Medulla oblongata (tissue), 1 donor: ENCODE results near the gene PRM3.

Experiments
- DNase-seq: peaks from one replicate; pipeline ENCODE4 v3.0.0-alpha.2; 2015; ENCODE audit errors: extremely low spot score

PRM3 gene

DNA sequence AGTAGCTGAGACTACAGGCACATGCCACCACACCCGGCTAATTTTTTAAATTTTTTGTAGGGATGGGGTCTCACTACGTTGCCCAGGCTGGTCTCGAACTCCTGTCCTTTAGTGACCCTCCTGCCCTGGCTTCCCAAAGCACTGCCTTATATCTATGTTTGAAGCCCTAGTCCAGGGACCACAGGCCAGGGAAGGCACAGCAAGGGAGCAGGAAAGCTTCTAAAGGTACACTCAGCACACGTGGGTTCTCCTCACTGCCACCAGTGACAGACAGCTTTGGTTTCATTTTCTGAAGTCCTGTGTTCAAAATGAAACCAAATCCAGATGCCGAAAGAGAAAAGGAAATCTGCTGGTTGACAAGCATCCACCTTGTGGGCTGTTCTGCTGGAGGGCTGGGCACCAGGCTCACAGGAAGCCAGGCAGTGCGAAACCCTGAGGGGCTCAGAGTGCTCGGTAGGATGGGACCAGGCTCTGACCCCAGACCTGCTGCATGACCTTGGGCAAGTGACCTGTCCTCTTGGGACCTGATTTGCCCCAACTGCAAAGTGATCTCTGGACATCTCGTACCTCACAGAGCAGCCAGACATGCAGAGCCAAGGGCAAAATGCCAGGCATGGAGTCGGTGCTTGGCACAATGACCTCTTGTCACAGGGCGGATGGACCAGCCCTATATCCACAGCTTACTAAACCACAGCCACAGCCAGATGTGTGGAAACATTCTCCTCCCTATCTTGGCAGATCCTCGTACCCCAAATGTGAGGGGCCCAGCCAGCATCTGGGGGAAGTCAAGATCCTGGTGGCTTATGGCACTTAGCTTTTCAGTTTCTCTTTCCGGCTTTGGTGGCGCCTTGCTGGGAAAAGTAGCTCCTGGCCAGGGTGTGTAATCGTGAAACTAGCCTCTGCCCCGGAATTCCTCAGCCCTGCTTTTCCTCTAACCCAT is 14.6 kb downstream of the PRM3 start:
- DNase-seq = peak; percentile 87

DNA sequence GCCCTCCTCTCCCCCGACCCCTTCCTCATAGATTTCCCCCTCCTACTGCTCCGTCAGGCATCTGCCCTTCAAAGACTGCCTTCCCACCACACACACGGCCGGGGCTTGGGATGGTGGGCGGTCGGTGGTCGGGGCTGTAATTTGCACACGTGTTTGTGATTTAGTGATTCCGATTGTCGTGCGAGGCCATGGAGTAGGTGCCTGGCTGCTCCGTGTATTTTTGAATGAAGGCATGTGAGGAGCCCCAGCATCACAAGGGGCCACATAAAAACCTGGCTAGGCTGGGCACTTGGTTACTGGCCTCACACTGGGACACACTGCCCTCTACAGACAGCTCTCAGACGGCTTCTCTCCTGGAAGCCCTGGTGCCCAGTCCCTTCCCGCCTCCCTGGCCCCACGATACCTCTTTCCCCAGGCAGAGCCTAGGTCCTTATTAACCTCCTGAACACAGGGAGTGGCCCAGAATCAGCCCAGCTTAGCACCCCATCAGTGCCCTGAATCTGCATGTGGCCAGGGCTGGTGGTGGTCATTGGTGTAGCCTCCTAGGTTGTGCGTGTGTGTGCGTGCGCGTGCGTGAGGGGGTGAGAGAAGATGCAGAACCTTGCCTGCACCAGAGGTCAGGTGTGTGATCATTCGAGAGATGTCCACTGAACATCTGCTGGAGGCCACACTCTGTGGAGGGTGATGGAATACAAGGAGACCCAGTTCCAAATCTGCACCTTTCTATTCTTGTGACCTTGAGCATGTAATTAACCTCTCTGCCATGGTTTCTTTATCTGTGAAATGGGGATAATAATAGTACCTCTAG is 16.1 kb downstream of the PRM3 start:
- peak; percentile 93 for DNase-seq

GRCh38 chr16:11256661-11257130 is 16.7 kb downstream of the PRM3 start:
- DNase-seq = peak; percentile 47

GRCh38 chr16:11255737-11256660 is 17.4 kb downstream of the PRM3 start, which contains the start of gene SOCS1:
SOCS1 (minus strand) TSS chr16:11256204; CDS start chr16:11255478, 726 bp downstream.
- peak; percentile 89 for DNase-seq

- DNase-seq = no peak
Measured at GRCh38 chr16:11254913-11255736, 18.3 kb downstream of the PRM3 start.

- no peak for DNase-seq
Measured at GRCh38 chr16:11253995-11254912, 19.2 kb downstream of the PRM3 start.

DNA sequence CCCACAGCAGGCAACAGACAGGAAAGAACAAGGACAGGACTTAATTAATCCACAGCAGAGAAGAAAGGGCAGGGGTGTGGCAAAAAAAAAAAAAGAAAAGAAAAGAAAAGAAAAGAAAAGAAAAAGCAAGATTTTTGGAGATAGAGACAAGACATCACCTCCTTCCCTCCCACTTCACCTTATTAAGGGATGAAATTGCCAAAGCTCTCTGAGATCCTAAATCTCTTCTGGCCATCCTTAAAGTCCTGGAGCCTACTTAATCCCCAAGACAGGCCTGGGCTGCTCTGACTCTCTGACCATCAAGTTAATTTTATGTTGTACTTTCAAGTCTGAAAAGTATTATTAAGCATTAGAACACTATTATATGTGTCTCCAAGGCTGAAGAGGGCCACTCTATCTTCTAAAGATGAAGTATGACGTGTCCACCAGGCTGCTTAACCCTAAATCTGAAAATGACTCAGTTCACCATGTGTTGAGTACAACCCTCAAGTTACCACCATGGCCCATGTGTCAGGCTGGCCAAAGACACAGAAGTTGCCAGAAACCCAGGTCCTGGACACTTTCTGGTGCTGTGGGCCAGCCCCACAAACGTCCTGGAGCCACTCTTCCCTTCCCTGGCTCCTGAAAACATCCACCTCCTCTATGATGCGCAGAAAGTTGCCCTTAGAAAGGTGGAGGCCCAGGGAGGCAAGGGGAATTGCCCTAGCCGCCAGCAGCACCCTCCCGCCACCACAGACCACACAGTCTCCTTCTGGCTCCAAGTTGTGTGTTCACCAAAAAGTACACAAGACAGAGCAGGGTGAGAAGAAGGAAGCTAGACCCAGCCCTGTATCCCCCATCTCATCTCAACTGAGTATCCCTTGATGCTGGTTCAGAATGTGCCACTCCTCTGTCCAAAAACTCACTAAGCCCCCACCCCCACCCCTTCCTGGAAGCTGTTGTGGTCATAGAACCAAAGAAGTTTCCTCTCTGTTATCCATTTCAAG is 20.1 kb downstream of the PRM3 start:
- no peak for DNase-seq

GRCh38 chr16:11252482-11252931 is 20.9 kb downstream of the PRM3 start:
- no peak for DNase-seq

- no peak for DNase-seq
Measured at GRCh38 chr16:11251525-11252481, 21.6 kb downstream of the PRM3 start.

DNA sequence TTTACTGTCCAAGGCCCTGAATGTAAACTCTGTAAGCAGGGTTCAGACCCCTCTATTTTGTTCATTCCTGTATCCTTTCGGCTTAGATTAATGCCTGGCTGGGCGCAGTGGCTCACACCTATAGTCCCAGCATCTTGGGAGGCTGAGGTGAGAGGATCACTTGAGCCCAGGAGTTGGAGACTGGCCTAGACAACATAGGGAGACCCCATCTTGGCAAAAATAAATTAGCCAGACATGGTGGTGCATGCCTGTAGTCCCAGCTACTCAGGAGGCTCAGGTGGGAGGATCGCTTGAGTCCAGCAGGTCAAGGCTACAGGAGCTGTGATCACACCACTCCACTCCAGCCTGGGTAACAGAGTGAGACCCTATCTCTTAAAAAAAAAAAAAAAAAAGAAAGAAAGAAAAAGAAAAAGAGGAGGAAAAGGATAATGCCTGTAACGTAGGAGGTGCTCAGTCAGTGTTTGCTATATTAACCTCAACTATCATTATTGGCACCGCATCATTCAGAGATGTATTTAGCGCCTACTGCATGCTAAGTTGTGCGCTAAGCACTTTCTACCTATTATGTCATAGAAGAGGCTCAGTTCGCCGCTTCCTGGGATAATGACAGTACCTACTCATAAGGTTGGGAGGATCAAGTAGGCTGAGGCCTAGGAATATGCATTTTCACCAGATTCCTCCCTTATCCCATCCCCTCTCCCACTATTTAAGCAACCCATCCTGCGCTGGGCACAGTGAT is 22.5 kb downstream of the PRM3 start:
- no peak for DNase-seq

- no peak for DNase-seq
Measured at GRCh38 chr16:11250091-11250785, 23.2 kb downstream of the PRM3 start.

DNA sequence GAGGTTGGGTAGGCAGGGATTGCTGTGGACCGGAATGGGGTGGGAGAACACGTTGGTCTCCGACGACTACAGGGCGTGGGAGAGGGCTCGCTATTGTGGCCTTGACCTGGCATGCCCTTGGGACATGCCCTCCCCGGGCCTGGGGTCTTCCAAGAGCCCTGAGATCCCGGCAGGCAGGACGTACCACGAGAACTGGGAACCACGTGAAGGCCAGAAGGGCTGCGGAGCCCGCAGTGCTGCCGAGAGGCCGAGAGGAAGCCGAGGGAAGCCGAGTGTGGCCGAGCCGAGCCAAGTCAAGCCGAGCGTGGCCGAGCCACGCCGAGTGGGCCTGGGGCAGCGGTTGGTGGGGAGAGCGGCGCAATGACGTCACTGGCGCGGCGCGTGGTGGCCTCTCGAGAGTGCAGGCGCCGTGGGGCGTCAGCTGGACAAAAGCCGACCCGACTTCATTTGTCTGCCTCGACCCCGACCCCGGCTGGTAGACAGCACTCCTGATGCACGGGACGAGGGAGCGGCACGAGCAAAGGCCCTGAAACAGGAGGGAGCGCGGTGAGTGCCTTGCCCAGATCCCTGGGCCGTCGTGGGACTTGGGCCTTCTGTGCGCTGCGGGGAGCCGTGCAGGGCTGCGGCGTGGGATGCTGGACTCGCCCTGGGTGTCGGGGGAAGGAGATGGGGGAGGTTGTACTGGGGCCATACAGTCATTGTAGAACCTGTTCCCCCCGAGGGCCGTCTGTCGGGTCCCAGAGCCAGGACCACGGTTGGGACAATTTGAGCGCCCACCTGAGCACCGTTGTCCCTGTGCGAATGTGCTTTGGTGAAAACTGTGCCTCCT is 24.0 kb downstream of the PRM3 start:
- no peak for DNase-seq

GRCh38 chr16:11248133-11248532 is 25.3 kb downstream of the PRM3 start:
- DNase-seq = no peak

- DNase-seq = no peak
Measured at GRCh38 chr16:11245988-11246387, 27.4 kb downstream of the PRM3 start.
